ENCODE results near the gene LARP1B. TPM values are rescaled to one million over a fixed set of nuclear protein-coding genes. Genes with fewer than 3 reads are reported as not detected.

The LARP1B gene
- total and polyA plus RNA-seq, 9 of the 15 experiments (the other 6 are each of a cell fraction or from before 2014, with no cell fraction given) = 19.2 to 59.7 (median 37.9) TPM

GRCh38 chr4:128176643-128177042, 115.5 kb downstream of the LARP1B start (continued):
- TF ChIP-seq E2F8 (IDR thresholded peaks at IDR 0.05; ENCODE audit: low read depth, partially characterized antibody) = no peak
- no peak for TF ChIP-seq FOXJ2 (tag; IDR thresholded peaks at IDR 0.05)

GRCh38 chr4:128177498-128177897, 116.4 kb downstream of the LARP1B start:
- no peak overlapping the region for H3K4me2 ChIP-seq (ENCODE audit: insufficient read depth, low read length)
- H2AFZ ChIP-seq (ENCODE audit: low read depth, low read length) = no peak overlapping the region
- peaks cover 0 to 10% of the 10 kb centered on the region in 2 experiments; a peak in 3 of 5 replicates for H3K4me1 ChIP-seq (replicated peaks in 1 of 2; ENCODE audit: control insufficient read depth in 2 of 2, insufficient read depth in 2 of 2, low read length in 2 of 2)
- no peaks in the 10 kb centered on the region for H4K20me1 ChIP-seq (replicated peaks; ENCODE audit: control insufficient read depth, insufficient read depth, low read length)
- 17% methylated on average over 1 of the region's 1 CpG for WGBS (ENCODE audit: insufficient coverage, low coverage, missing lambda C conversion rate)
- no peaks in the 10 kb centered on the region for H3K9me3 ChIP-seq (replicated peaks; ENCODE audit: control insufficient read depth, insufficient read depth, low read depth, low read length)
- CTCF ChIA-PET (ENCODE audit: low intra/inter-chr PET ratio) = no interaction called here
- H3K27me3 ChIP-seq (ENCODE audit: control insufficient read depth in 2 of 2, insufficient read depth in 2 of 2, low read length in 2 of 2) = no peaks in the 10 kb centered on the region
- H3K27ac ChIP-seq (ENCODE audit: extremely low read depth, low read depth, low read length) = peak overlapping the region; percentile 33; the same call in 1 of the 3 replicates
- BruUV-seq (replicated peaks) = no TSS peak
- no peaks in the 10 kb centered on the region for H3K9me1 ChIP-seq (ENCODE audit: control insufficient read depth, insufficient read depth, low read length)
- FAIRE-seq (peak; percentile 80), ATAC-seq (peak; percentile 82), DNase-seq (ENCODE audit: extremely low read depth in 1 of 4, low spot score in 3 of 4) (peak; percentile 12 to 37 (median 16))
- POLR2A ChIA-PET = interaction anchor here (0.9 kb wide), 1 partner anchor 14 kb away, joined by 3 read pairs; no protein-coding TSS in a partner anchor
- no peak overlapping the region for H3K9ac ChIP-seq (ENCODE audit: insufficient read depth in 1 of 2, low read depth in 2 of 2, low read length in 2 of 2)
- in situ Hi-C loops (cut with MboI) = loop anchor here (25.0 kb wide), 1 partner anchor 685 kb away; no protein-coding TSS in a partner anchor
- H3K36me3 ChIP-seq (ENCODE audit: control insufficient read depth, insufficient read depth, low read length) = peaks cover 9% of the 10 kb centered on the region; the same call in 2 of the 3 replicates
- no peak overlapping the region for H3K4me3 ChIP-seq
- no peaks in the 10 kb centered on the region for H3K79me2 ChIP-seq (ENCODE audit: control insufficient read depth, insufficient read depth, low read length)
- intact Hi-C loops (cut with micrococcal nuclease) = no loop called here
- 0 out of 2 replicates have a peak, but pooled peaks have one; percentile 30 for TF ChIP-seq L3MBTL2 (IDR thresholded peaks at IDR 0.05)
- TF ChIP-seq KDM2B (CRISPR knock-in tag; IDR thresholded peaks at IDR 0.05) = no peak
- TF ChIP-seq ATF3 (IDR thresholded peaks at IDR 0.05) = peak; percentile 66
- TF ChIP-seq ATF3 (CRISPR knock-in tag; conservative IDR thresholded peaks at IDR 0.05) = no peak
- no peak for TF ChIP-seq PPARD (CRISPR knock-in tag; IDR thresholded peaks at IDR 0.05)
- TF ChIP-seq FOXA3 (CRISPR knock-in tag; conservative IDR thresholded peaks at IDR 0.05 in 1 of 2, IDR thresholded peaks at IDR 0.05 in 1 of 2) = no peak
- TF ChIP-seq TAF15 (IDR thresholded peaks at IDR 0.05; ENCODE audit: low read depth, low read length) = no peak
- peak; percentile 17 to 59; a peak in 2 of 4 replicates for TF ChIP-seq TRIM24 (IDR thresholded peaks at IDR 0.05)
- TF ChIP-seq NR1H2 (CRISPR knock-in tag; IDR thresholded peaks at IDR 0.05) = no peak
- TF ChIP-seq PBX2 (CRISPR knock-in tag; IDR thresholded peaks at IDR 0.05; ENCODE audit: low read depth) = no peak
- peak; percentile 40; the same call in 1 of the 2 replicates for TF ChIP-seq PBX2 (tag; conservative IDR thresholded peaks at IDR 0.05; ENCODE audit: low read depth)
- no peak for TF ChIP-seq ZNF134 (CRISPR knock-in tag; conservative IDR thresholded peaks at IDR 0.05)
- TF ChIP-seq ZNF274 (IDR thresholded peaks at IDR 0.05; ENCODE audit: borderline replicate concordance, low read depth, low read length) = no peak
- TF ChIP-seq STAT5A (IDR thresholded peaks at IDR 0.05; ENCODE audit: borderline replicate concordance, low read length) = no peak
